Activated CD4-positive, alpha-beta T cell treated with anti-CD3 and anti-CD28 coated beads, Interleukin-2, amount 50 U/mL, for 48 hours (primary cell): ENCODE data around the gene AZIN2.
"Not testable (repeated sequence)": the region's sequence is repeated elsewhere in the genome, so short reads cannot be mapped to it uniquely, and the experiment has no call there.

Experiments used
- DNase-seq, 2 experiments: peaks; one replicate each; pipeline ENCODE4 v3.0.0-alpha.2; 2020

The AZIN2 gene

DNA sequence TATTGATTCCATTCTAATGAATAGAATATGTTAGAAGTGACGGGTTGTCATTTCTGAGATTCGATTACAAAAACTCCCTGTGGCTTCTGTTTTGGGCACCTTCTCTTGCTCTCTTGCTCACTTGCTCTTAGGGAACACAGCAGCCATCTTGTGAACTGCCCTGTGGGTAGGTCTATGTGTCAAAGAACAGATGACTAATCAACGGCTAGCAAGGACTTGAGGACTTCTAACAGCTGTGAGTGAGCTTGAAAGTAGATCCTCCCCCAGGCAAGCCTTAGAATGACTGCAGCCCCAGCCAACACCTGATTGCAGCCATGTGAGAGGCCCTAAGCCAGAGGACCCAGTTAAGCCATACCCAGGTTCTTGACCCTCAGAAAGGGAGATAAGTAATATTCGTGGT is 49.3 kb downstream of the AZIN2 start:
- peak; percentile 32 to 49 for DNase-seq

DNA sequence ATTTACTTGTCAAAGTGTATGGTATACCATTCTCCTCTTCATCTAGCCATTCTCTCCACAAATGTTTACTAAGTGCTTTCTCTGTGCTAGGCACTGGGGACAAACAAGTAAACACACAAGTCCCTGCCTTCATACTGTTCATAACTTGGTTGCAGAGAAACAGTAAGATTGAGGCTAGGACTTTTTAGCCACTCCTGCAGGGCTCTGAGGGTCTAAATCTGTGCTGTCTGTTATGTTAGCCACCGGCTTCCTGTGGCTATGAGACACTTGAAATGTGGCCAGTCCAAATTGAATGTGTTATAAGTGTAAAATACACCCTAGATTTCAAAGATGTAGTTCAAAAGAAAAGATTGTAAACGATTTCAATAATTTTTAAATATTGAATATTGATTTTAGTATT is 50.2 kb downstream of the AZIN2 start:
- DNase-seq: no peak

DNA sequence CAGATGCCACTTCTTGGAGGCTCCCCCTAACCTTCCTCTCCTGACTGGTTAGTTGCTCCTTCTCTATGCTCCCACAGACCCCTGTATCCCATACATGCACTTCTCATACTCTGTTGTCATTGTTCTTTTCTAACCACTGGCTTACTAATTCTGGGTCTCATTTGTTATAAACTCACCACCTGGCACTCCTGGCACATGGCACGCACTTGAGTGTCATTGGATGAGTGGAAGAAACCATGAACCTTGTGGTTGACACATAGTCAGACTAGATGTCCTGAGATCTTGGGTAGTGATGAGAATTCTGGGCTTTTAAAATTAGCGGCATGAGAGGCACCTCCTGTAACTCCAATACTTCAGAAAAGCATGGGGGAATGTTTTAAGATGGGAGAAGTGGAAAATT is 51.6 kb downstream of the AZIN2 start:
- DNase-seq: no peak

DNA sequence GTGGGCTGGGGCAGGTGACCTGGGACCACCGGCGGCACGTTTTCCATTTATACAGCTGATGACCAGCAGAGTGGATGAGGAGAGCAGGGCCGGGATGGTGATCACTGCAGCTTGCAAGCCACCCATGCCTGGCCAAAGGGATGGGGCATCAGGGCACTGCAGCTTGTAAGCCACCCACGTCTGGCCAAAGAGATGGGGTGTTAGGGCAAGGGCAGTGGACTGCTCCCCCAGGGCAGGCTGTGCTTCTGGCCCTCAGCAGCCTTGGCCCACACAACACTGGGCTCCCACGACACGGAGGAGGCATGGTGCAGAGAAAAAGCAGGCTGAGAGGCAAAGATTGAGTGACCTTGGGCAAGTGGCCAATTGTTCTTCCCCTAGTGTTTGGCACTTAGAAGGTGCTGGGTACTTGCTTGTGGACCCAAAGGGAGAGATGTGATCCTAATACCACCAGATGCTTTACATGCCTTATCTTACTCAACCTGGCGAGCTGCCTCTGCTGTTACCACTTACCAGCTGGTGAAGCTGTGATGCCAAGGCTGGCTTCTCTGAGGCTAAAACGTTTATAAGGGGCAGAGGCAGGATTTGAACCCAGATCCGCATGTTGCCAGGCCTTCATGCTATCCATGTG is 52.6 kb downstream of the AZIN2 start:
- no peak for DNase-seq

DNA sequence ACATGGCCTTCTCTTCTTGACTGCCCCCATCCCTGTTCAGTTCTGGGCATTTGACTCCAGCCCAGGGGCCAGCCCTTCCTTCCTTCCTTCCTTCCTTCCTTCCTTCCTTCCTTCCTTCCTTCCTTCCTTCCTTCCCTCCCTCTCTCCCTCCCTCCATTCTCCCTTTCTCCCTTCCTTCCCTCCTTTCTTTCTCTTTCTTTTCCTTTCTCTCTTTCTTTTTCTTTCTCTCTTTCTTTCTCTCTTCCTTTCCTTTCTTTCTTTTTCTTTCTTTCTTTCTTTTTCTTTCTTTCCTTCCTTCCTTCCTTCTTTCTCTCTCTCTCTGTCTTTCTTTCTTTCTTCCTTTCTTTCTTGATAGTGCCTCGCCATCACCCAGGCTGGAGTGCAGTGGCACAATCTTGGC is 55.1 kb downstream of the AZIN2 start:
- not testable (repeated sequence) for DNase-seq

DNA sequence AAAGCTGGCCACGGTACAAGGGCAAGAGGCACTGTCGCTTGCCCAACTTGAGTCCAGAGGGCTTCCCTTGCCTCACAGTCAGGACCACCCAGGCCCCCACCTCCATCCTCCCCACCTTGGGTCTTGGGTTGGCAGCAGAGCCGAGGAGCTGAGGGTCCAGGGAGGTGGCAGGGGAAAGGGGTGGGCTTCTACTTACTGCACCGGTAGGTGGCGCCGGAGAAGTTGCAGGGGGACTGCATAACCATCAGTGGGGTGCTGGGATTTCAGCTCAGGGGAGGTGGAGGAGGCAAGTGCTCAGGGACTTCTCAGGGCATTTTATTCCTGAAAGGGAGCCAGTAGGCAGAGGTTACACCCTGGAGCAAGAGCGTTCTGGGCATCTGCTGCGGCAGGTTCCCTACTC is 56.8 kb downstream of the AZIN2 start:
- DNase-seq: peak; percentile 31 to 38

DNA sequence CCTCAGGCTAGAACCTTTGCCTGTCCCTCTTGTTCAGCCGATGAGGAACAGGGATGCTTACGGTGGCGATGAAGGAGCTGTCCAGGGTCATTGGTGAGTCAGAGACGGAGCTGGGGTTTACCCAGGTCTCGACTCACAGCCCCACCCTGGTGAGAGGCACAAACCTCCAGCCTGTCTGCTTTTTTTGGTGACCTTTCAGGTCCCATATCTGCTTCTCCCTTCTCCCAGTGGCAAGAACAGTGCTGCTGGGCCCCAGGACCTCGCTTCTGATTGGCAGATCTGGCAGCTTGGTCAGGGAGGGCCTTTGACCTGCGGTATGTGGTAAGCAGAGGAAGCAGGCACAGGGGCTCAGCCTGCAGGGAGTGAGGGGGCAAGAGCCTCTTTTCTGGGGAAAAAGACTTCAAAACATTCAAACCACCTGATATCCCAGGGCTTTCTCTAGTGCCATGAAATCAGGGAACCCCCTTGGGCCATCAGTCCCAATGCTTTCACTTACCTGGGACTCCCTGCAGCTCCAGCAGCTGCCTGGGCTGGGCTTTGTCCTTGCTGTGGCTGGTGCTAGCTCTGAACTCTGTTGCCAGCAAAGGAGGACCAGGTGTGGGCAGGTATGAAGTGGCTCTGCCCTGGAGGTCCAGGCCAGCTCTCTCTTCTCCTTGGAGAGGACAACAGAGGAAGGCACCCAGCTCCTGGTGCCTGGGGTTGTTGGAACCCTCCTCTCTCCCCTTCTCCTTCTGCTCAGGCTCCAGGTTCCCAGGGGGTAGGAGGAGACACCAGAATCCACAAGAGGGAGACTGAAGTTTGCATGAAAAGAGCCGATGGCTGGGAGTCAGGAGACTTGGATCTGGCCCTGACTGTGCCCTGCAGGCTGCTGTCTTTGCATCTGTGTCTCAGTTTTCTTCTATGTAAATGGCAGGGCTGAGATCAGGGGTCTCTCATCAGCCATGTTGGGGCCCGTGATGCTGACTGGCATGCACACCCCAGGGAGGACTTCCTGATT is 59.5 kb downstream of the AZIN2 start:
- DNase-seq: no peak

DNA sequence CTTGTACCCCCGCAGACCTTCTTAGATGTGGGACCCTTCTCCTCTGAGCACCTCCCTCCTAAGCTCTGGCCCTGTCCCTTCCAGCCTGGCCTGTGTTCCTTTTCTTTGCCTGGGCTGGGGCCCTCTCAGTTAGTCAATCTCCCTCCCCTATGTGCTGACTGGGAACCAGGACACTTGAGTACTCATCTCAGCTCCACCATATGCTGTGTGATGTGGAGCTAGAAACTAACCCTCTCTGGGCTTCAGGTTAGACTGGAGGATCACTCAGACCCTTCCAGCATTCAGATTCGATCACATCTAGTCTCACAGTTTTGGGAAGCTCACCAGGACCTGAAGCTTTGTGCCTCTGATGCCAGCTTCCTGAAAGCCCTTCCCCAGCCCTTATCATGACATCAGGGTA is 60.3 kb downstream of the AZIN2 start:
- no peak for DNase-seq

DNA sequence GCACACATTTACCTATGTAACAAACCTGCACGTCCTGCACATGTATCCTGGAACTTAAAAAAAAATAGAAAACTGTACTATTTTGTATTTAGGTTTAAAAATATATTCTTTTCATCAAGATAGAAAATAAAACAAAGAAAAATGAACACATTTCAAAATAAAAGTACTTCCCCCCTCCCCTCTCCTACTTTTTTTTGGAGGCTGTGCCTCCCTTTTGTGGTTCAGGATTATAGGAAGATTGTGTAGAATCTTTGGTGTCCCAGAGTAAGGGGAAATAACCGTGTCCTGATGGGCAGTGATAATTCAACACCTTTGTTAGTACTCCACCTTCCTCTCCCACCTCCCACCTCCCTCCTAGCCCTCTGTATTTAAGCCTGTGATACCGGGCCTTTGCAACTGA is 60.8 kb downstream of the AZIN2 start:
- DNase-seq: no peak

DNA sequence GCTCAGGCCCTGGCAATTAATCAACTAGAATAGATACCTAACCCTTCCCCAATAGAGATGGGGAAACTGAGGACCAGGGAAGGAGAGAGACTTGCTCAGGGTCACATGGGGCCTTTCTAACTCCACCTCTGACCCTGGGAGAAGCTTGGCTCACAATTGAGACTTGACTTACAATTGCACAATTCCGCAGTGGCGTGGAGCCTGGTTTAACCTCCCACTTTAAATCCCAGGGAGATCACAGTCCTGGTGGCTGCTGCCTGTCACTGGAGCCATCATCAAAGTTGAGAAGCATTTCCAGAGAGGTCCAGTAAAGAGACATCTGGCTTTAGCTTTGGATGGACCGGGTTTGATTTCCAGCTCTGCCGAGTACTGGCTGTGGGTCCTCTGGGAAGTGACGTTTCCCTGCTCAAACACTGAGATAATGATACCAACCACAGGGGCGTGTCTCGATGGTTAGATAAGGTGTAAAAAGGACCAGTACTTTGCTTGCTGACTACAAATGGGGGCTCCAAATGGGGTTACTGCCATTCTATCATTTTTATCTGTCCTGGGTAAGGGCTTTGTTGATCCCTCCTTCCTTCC is 61.6 kb downstream of the AZIN2 start:
- no peak for DNase-seq

DNA sequence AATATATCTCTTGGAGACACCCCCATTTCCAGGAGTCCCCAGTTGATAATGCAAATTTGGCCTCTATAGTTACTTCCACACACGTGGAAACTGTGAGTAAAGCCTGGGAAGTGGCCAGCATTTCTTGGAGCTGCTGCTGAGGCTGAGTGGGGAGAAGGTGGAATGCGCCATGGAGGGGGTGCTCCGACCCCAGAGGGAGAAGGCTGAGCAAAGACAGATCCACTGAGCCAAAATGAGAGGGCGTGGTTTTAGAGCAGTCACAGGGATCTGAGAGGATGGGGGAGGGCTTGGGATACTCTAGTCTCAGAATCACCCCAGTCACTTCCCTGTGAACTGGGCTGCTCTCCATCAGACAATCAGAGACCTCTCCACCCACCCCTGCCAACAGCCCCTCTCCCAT is 62.2 kb downstream of the AZIN2 start:
- DNase-seq: no peak

DNA sequence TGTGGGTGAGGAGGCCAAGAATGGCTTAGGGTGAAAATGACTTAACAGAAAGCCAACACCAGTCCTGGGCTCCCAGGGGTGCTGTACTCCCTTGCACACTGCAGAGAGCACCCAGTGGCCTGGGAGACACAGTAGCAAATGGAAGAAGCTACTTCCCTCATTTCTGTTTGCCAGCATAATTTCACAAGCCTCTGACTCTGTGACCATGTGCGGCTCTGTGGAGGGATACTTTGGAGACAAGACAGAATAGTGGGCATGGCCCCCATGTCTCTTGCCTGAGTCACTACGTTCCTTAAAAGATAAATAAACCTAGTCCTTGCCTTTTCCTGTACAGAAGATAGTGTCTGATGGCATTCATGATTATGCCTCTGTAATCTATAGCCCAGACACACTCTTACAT is 62.7 kb downstream of the AZIN2 start:
- no peak for DNase-seq

DNA sequence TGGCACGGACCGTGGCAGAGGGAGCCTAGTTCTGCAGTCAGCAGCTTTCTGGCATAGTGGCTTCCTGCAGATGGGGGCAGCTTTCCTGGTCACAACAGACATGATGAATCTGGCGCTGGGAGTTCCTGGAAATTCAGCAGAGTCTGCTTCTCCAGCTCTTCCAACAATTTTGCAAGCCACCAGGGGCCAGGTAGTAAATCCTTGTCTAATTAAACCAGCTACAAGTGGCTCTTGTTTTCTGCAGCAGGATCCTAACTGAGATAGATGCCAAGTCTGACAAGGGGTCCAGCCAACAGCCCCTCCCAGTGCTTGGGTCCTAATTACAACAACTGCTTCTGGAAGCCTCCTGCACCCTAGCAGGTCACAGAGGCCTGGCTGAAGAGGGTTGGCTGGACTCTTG is 65.0 kb downstream of the AZIN2 start:
- DNase-seq: no peak

DNA sequence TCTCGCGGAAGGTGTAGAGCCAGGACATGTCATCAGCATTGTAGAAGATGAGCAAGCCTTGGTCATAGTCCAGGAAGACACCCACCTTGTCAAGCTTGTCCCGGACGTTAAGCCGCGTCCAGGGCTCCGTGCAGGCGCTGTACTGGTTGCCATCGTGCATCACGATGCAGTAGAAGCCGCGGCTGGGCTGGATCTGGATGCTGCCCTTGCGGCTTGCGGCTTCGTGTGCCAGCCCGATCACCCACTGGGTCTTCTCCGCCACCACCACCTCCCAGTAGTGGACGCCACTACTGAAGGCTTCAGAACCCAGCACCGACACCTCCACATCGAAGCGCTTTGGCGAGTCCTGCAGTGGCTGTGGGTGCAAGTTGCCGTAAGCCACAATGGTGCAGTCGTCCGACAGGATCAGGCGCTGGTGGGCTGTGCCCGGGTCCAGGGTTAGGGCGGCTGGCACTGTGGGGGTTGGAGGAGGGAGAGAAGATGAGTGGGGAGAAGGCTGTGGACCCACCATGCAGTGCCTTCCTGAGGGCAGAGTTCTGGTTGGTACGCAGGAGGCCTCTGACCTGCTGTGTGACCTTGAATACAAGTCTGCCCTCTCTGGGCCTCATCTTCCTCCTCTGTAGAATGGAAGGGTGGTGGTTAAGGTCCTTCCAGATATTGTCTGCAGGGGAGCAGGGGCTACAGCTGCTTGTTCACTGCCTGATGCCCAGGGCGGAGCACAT is 66.5 kb downstream of the AZIN2 start:
- DNase-seq: no peak

DNA sequence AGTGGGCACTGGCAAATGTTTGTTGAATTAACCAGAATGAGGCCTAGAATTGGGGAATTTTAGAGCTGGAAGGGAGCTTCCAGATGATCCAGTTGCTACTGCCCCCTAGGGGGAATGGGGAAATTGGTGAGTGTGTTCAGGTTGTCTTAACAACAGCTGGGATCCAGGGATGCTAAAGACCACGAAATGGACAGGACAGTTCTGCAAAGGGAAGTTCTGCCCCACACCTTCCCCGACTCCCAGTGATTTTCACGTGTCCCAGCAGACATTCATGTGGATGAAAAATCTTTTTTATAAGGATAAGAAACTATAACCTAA is 67.0 kb downstream of the AZIN2 start:
- peak in 1 of 2 experiments; percentile 22 for DNase-seq

DNA sequence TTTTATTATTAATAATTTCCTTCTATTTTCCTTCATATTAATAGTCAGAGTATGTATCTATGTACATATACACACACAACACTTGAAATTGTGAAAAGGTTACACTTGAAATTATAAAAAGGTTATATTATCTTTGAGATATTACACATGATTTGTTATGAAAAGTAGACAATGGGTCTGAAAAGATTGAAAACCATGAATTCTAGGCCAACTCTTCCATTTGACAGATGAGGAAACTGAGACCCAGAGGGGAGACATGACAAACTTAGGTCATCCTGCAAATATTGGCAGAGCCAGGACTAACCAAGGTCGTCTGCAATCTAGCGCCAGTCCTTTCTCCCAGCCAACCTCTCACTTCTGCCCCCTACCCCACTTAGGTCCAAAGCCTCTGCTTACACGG is 67.7 kb downstream of the AZIN2 start:
- DNase-seq: no peak

DNA sequence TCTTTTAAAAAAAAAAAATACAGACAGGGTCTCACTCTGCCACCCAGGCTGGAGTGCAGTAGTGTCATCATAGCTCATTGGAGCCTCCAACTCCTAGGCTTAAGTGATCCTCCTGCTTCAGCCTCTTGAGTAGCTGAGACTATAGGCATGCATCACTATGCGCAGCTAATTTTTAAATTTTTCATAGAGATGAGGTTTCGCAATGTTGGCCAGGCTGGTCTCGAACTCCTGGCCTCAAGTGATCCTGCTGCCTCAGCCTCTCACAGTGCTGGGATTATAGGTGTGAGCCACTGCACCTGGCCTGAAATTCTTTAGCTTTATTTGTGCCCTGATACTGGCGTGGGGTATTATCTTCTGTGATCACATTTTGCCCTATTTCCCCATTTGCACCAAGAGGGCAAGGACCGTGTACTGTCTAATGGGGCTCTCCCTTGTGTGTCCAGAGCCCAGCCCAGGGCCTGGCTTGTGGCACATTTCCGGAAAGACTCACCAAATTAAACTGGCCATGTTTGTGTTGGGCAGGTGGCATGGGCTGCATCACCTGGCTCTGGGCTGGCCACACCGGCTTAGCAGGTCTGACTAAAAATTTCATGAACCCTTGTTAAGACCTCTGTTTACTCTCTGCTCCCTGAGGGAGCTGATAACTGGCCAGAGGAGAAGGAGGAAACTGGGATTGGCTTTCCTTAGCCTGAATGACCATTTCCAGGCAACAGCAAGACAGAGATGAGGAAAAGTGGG is 68.7 kb downstream of the AZIN2 start:
- DNase-seq: no peak

DNA sequence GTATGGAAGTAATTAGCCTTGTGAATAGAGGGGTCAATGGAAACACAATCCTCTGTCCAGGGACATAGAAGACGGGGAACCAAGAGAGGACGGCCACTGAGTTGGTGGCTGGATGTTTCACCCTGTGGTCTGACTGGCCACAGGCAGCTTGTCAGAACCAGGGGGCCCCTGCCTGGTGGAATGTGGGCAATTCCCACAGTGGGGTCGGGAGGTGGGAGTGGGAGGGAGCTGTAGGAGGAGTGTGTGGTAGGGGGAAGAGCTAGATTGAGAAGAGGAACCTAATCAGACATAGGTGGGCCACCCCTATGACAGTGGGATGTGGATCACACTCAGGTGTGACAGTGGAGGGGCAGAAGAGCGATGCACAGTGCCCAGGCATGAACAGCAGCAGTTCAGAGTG is 69.6 kb downstream of the AZIN2 start:
- no peak for DNase-seq

DNA sequence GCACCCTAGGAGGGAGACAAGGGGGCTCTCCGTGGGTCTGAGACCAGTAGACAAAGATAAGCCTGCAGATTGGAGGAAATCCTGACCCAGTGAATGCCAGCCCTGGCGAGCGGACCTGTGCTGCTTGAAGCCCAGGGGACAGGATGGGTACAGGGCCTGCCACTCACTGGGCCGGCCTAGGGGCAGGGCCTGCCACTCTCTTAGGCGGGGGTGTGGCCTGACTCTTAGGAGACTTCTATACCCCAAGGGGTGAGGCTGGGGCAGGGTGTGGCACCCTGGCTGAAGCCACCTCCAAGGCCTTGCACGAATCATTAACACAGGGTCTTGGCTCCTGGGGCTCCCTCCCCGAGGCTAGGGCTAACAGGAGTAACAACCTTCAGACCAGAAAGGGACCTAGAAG is 70.2 kb downstream of the AZIN2 start:
- no peak for DNase-seq

DNA sequence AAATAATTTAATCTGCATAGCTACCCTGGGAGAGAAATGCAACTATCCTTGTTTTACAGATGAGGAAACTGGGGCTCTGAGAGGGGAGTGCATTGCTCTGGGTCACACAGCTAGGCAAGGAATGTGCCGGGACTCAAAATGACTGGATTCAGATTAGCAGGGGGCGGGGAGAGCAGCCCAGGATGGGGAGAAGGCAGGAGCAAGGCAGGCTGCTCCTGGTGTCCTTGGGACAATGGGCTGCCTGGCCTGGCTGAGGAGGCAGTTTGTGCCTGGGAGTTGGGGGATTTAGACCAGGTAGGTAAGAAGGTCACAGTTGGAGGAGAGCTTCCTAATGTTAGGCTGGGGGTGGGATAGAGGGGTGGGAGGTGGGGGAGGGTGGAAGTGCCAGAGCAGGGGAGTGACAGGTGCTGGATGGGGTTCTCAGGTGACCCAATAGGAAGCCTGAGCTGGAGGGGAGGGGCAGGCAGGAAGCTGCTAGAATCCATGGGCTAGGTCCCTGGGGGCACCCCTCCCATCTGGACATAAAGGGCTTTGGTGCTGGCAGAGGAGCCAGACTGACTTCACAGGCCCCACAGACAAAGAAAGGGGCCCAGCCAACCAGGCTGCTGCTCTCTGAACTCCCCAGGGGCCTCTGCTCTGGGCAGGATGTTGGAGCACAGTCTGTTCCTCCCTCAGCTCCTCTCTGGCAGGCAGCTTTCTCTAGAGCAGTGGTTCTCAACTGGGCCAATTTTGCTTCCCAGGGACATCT is 71.9 kb downstream of the AZIN2 start:
- no peak for DNase-seq

DNA sequence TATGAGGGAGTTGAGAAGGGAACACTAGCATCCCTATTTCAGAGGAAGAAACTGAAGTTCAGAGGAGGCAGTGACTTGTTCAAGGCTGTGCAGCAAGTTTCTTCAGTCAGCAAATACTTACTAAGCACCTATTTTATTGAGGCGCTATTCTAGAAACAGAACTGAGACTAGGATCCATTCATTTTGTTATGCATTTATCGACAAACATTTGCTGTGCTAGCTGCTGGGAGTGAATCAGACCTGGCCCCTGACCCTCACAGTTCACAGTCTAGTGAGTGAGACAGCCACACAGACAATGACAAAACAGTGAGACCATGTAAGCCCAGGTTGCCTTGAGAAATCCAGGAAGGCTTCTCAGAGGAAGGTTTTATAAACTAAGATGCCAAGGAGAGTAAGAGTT is 72.7 kb downstream of the AZIN2 start:
- no peak for DNase-seq
